DND-41 (cell line): ENCODE results near the gene RNF135.

ENCODE experiments used
- ATAC-seq: fragments of 200-7000 bp; cut with Tn5 transposase; 3 replicates; pipeline ENCODE4 v1.9.1; 2021; ENCODE audit warnings: low read depth; ENCODE audit not compliant: insufficient read depth
- DNase-seq: peaks from one replicate; pipeline ENCODE4 v3.0.0-alpha.2; 2020
- H2AFZ ChIP-seq: 2 replicates; pipeline ENCODE4 v1.6.0; 2012; ENCODE audit warnings: low read depth, low read length
- H3K27ac ChIP-seq: 2 replicates; pipeline ENCODE4 v1.5.1; 2012; ENCODE audit warnings: low read length, inconsistent platforms
- H3K27me3 ChIP-seq: fragments of 200-600 bp; sonication (generic); 2 replicates; pipeline ENCODE4 v1.6.0; 2012; ENCODE audit warnings: low read length, mild to moderate bottlenecking, inconsistent platforms; ENCODE audit not compliant: insufficient read depth, poor library complexity
- H3K36me3 ChIP-seq: 2 replicates; pipeline ENCODE4 v1.5.1; 2012; ENCODE audit warnings: low read length, inconsistent platforms; ENCODE audit not compliant: insufficient read depth
- H3K4me1 ChIP-seq: 2 replicates; pipeline ENCODE4 v1.5.1; 2012; ENCODE audit warnings: mild to moderate bottlenecking, low read length; ENCODE audit not compliant: insufficient read depth
- H3K4me2 ChIP-seq: 2 replicates; pipeline ENCODE4 v1.6.0; 2012; ENCODE audit warnings: mild to moderate bottlenecking, moderate library complexity, low read length, inconsistent platforms; ENCODE audit not compliant: insufficient read depth
- H3K4me3 ChIP-seq, 2 experiments: fragments of 200-600 bp in 1 of 2; shearing (Covaris generic) in 1 of 2; 2 replicates each; pipeline ENCODE4 v1.5.1; 2012 to 2016; ENCODE audit warnings: inconsistent platforms in 2 of 2, low read length in 2 of 2, mild to moderate bottlenecking in 2 of 2, low read depth in 1 of 2, moderate library complexity in 1 of 2
- H3K79me2 ChIP-seq: 2 replicates; pipeline ENCODE4 v1.6.0; 2012; ENCODE audit warnings: low read length, inconsistent platforms; ENCODE audit not compliant: insufficient read depth
- H3K9ac ChIP-seq: 2 replicates; pipeline ENCODE4 v1.6.0; 2012; ENCODE audit warnings: low read depth, mild to moderate bottlenecking, inconsistent platforms, low read length, moderate library complexity
- H3K9me3 ChIP-seq: 2 replicates; pipeline ENCODE4 v1.5.1; 2012; ENCODE audit warnings: low read length, moderate library complexity, mild to moderate bottlenecking, inconsistent platforms; ENCODE audit not compliant: insufficient read depth, severe bottlenecking
- H4K20me1 ChIP-seq: 2 replicates; pipeline ENCODE4 v1.6.0; 2012; ENCODE audit warnings: low read length; ENCODE audit not compliant: insufficient read depth
- CTCF ChIP-seq: IDR thresholded peaks from 2 replicates; pipeline ENCODE4 v1.5.1; 2012; ENCODE audit warnings: borderline replicate concordance, low read length, moderate library complexity, mild to moderate bottlenecking; ENCODE audit not compliant: poor library complexity, severe bottlenecking; ENCODE audit errors: extremely low read depth
- EZH2 ChIP-seq: IDR thresholded peaks from 3 replicates; pipeline ENCODE4 v1.6.1; 2012; ENCODE audit warnings: borderline replicate concordance, low read depth, mild to moderate bottlenecking, moderate library complexity, low read length, inconsistent platforms; ENCODE audit not compliant: severe bottlenecking

Gene RNF135

GRCh38 chr17:30924341-30924740 is 46.5 kb upstream of the RNF135 start:
- H3K27me3 ChIP-seq, result no peaks in the 10 kb centered on the region
- H3K4me3 ChIP-seq, result no peak overlapping the region
- TF ChIP-seq CTCF, result peak; percentile 13
- no peak for TF ChIP-seq EZH2
- no peaks in the 10 kb centered on the region for H3K36me3 ChIP-seq
- H2AFZ ChIP-seq, result no peak overlapping the region
- no peaks in the 10 kb centered on the region for H4K20me1 ChIP-seq
- no peak for DNase-seq
- no peak overlapping the region for H3K4me2 ChIP-seq
- H3K27ac ChIP-seq, result no peak overlapping the region
- no peaks in the 10 kb centered on the region for H3K4me1 ChIP-seq
- no peaks in the 10 kb centered on the region for H3K79me2 ChIP-seq
- no peak for ATAC-seq
- H3K9ac ChIP-seq, result no peak overlapping the region
- H3K9me3 ChIP-seq, result no peaks in the 10 kb centered on the region

GRCh38 chr17:30926516-30926915 is 44.3 kb upstream of the RNF135 start:
- H3K4me2 ChIP-seq, result no peak overlapping the region
- no peaks in the 10 kb centered on the region for H4K20me1 ChIP-seq
- no peaks in the 10 kb centered on the region for H3K36me3 ChIP-seq
- no peak overlapping the region for H2AFZ ChIP-seq
- no peak overlapping the region for H3K9ac ChIP-seq
- no peaks in the 10 kb centered on the region for H3K9me3 ChIP-seq
- H3K4me1 ChIP-seq, result no peaks in the 10 kb centered on the region
- TF ChIP-seq CTCF (no peak), EZH2 (no peak)
- no peaks in the 10 kb centered on the region for H3K27me3 ChIP-seq
- H3K4me3 ChIP-seq, result no peak overlapping the region
- H3K79me2 ChIP-seq, result no peaks in the 10 kb centered on the region
- no peak overlapping the region for H3K27ac ChIP-seq
- no peak for DNase-seq
- no peak for ATAC-seq

GRCh38 chr17:30927756-30928155 is 43.1 kb upstream of the RNF135 start:
- TF ChIP-seq EZH2 (no peak), CTCF (no peak)
- Histone ChIP-seq H2AFZ (no peak overlapping the region), H3K9ac (no peak overlapping the region), H3K4me3 (no peak overlapping the region), H3K27me3 (no peaks in the 10 kb centered on the region), H3K4me2 (no peak overlapping the region), H3K79me2 (no peaks in the 10 kb centered on the region), H3K36me3 (no peaks in the 10 kb centered on the region), H3K9me3 (no peaks in the 10 kb centered on the region), H4K20me1 (no peaks in the 10 kb centered on the region), H3K4me1 (no peaks in the 10 kb centered on the region), H3K27ac (no peak overlapping the region)
- no peak for DNase-seq
- no peak for ATAC-seq

GRCh38 chr17:30928584-30928983 is 42.3 kb upstream of the RNF135 start:
- H3K27me3 ChIP-seq, result no peaks in the 10 kb centered on the region
- H3K4me1 ChIP-seq, result no peaks in the 10 kb centered on the region
- no peak overlapping the region for H3K9ac ChIP-seq
- H3K4me3 ChIP-seq, result no peak overlapping the region
- H3K9me3 ChIP-seq, result no peaks in the 10 kb centered on the region
- no peaks in the 10 kb centered on the region for H3K36me3 ChIP-seq
- no peaks in the 10 kb centered on the region for H3K79me2 ChIP-seq
- H2AFZ ChIP-seq, result no peak overlapping the region
- no peak overlapping the region for H3K27ac ChIP-seq
- no peak for DNase-seq
- no peak overlapping the region for H3K4me2 ChIP-seq
- ATAC-seq, result no peak
- TF ChIP-seq CTCF (no peak), EZH2 (no peak)
- H4K20me1 ChIP-seq, result no peaks in the 10 kb centered on the region
